Sigmoid colon (tissue), 7 donors: Measurements from ENCODE around the gene CSTPP1. TPM values are rescaled to one million over a fixed set of nuclear protein-coding genes. Genes with fewer than 3 reads are reported as not detected.
"Not testable (repeated sequence)": the region's sequence is repeated elsewhere in the genome, so short reads cannot be mapped to it uniquely, and the experiment has no call there.

Experiments
- DNase-seq: peaks from one replicate; pipeline ENCODE4 v3.0.0-alpha.2; 2019
- H3K27ac ChIP-seq, 4 donors: fragments of 200-600 bp; sonication (generic); one replicate each; pipeline ENCODE4 v1.5.1; 2016 to 2019; ENCODE audit warnings: mild to moderate bottlenecking in 1 of 4
- H3K27me3 ChIP-seq, 3 donors: fragments of 200-600 bp; sonication (generic); one replicate each; pipeline ENCODE4 v1.5.1; 2019; ENCODE audit warnings: mild to moderate bottlenecking in 1 of 3
- H3K36me3 ChIP-seq, 4 donors: fragments of 200-600 bp; sonication (generic); one replicate each; pipeline ENCODE4 v1.5.1; 2016 to 2019
- H3K4me1 ChIP-seq, 4 donors: fragments of 200-600 bp; sonication (generic); one replicate each; pipeline ENCODE4 v1.5.1; 2017 to 2019
- H3K4me3 ChIP-seq, 4 donors: fragments of 200-600 bp; sonication (generic); one replicate each; pipeline ENCODE4 v1.5.1; 2017 to 2019; ENCODE audit warnings: mild to moderate bottlenecking in 2 of 4, moderate library complexity in 1 of 4
- H3K9me3 ChIP-seq, 4 donors: fragments of 200-600 bp in 3 of 4; sonication (generic) in 3 of 4; one replicate each; pipeline versions ENCODE4 v1.5.1 to v1.6.1; 2013 to 2019
- CTCF ChIP-seq, 4 experiments: fragments of 450-650 bp in 3 of 4; fragments of 200-600 bp in 1 of 4; IDR thresholded peaks; one replicate each; pipeline ENCODE4 v1.5.1; 2016 to 2019; ENCODE audit warnings: antibody characterized with exemption in 4 of 4, mild to moderate bottlenecking in 3 of 4, moderate library complexity in 2 of 4
- EP300 ChIP-seq, 4 donors: sonication (generic); formaldehyde crosslinking; IDR thresholded peaks; one replicate each; pipeline ENCODE4 v1.6.1; 2017; ENCODE audit warnings: antibody characterized with exemption in 4 of 4
- POLR2A ChIP-seq, 2 donors: fragments of 450-650 bp; IDR thresholded peaks; one replicate each; pipeline ENCODE4 v1.6.1; 2016; ENCODE audit warnings: antibody characterized with exemption in 2 of 2, mild to moderate bottlenecking in 2 of 2, moderate library complexity in 2 of 2
- POLR2AphosphoS5 ChIP-seq, 4 donors: sonication (generic); formaldehyde crosslinking; IDR thresholded peaks; one replicate each; pipeline ENCODE4 v1.6.1; 2017; ENCODE audit warnings: antibody characterized with exemption in 4 of 4
- WGBS, 2 donors: extraction: QIAGEN DNeasy Blood & Tissue Kit; methylation state at CpG; one replicate each; pipeline ENCODE4 v1.1.7; 2013; 5-methylcytosine and 5-hydroxymethylcytosine counted together
- intact Hi-C: fragments of 100-400 bp; cut with DNase I; formaldehyde crosslinking; loops from one replicate; pipeline ENCODE4 v1.15.1; 2023
- polyA plus RNA-seq, 3 donors: library from polyadenylated mRNA; stranded (reverse); fragments of 200-250 nt; gene quantifications; one replicate each; pipeline ENCODE4 v1.2.3, GENCODE V29; 2013
- total RNA-seq, 4 donors: library from RNA; depleted of rRNA; stranded (reverse); fragments of >200 nt; gene quantifications; one replicate each; pipeline ENCODE4 v1.1.0, GENCODE V29; 2016
- donor health status: healthy with polysubstance abuse.
- donor health status: Bipolar disorder and iron deficiency.
- donor health status: healthy.

The CSTPP1 gene
- total and polyA plus RNA-seq, 7 donors = 12.9 to 29.4 (median 22.8) TPM

DNA sequence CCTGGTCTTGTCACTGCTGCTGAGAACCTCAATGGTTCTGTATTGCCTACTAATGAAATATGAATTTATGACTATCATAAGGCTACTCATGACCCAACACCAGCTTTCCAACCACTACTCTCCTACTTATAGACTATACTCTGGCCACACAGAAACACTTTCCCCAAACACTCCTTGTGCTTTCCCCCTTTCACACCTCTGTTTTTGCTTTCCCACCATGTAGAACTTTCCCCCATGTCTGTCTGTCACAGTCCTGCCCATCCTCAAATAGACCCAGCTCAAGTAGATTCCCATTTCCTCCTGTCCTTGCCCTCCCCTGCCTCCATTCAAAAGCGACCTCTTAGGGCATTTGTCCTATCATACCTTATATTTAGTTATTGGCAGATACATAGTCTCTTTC lies 134.2 kb downstream of the CSTPP1 start:
- TF ChIP-seq CTCF (IDR thresholded peaks at IDR 0.05) (no peak), POLR2AphosphoS5 (IDR thresholded peaks at IDR 0.05) (no peak), EP300 (IDR thresholded peaks at IDR 0.05) (no peak), POLR2A (IDR thresholded peaks at IDR 0.05) (no peak)
- H3K27me3 ChIP-seq = no peaks in the 10 kb centered on the region
- DNase-seq = no peak
- no peak overlapping the region for H3K4me3 ChIP-seq
- peaks cover 0 to 12% (median 10%) of the 10 kb centered on the region in 4 donors for H3K4me1 ChIP-seq
- no peaks in the 10 kb centered on the region for H3K9me3 ChIP-seq
- 88 to 91% methylated on average over 1 of the region's 1 CpG for WGBS, 2 donors
- intact Hi-C loops = no loop called here
- H3K27ac ChIP-seq = no peak overlapping the region
- H3K36me3 ChIP-seq = no peaks in the 10 kb centered on the region

GRCh38 chr11:47071341-47071740 lies 134.8 kb downstream of the CSTPP1 start:
- Histone ChIP-seq H3K27me3 (no peaks in the 10 kb centered on the region), H3K4me1 (peaks cover 0 to 12% (median 10%) of the 10 kb centered on the region in 4 donors), H3K27ac (peak overlapping the region in 2 of 4 donors; percentile 26 to 27), H3K4me3 (no peak overlapping the region), H3K36me3 (no peaks in the 10 kb centered on the region), H3K9me3 (no peaks in the 10 kb centered on the region)
- TF ChIP-seq CTCF (IDR thresholded peaks at IDR 0.05) = no peak
- TF ChIP-seq EP300 (IDR thresholded peaks at IDR 0.05) = no peak
- no peak for TF ChIP-seq POLR2A (IDR thresholded peaks at IDR 0.05)
- TF ChIP-seq POLR2AphosphoS5 (IDR thresholded peaks at IDR 0.05) = no peak
- DNase-seq = no peak
- intact Hi-C loops = no loop called here
- WGBS, 2 donors = 38 to 61% methylated on average over 3 of the region's 3 CpGs

GRCh38 chr11:47071791-47072261 lies 135.3 kb downstream of the CSTPP1 start:
- 41 to 62% methylated on average over 2 of the region's 2 CpGs for WGBS, 2 donors
- Histone ChIP-seq H3K9me3 (no peaks in the 10 kb centered on the region), H3K4me3 (no peak overlapping the region), H3K4me1 (peaks cover 0 to 12% (median 10%) of the 10 kb centered on the region in 4 donors), H3K27me3 (no peaks in the 10 kb centered on the region), H3K36me3 (no peaks in the 10 kb centered on the region), H3K27ac (peak overlapping the region in 2 of 4 donors; percentile 26 to 27)
- TF ChIP-seq POLR2AphosphoS5 (IDR thresholded peaks at IDR 0.05) (peak in 1 of 4 donors; percentile 29), CTCF (IDR thresholded peaks at IDR 0.05) (no peak)
- no peak for DNase-seq
- intact Hi-C loops = no loop called here

GRCh38 chr11:47078751-47079521 lies 142.4 kb downstream of the CSTPP1 start:
- intact Hi-C loops = no loop called here
- H3K4me3 ChIP-seq = no peak overlapping the region
- H3K36me3 ChIP-seq = no peaks in the 10 kb centered on the region
- no peaks in the 10 kb centered on the region for H3K27me3 ChIP-seq
- no peak overlapping the region for H3K27ac ChIP-seq
- no peaks in the 10 kb centered on the region for H3K4me1 ChIP-seq
- no peaks in the 10 kb centered on the region for H3K9me3 ChIP-seq
- 84 to 85% methylated on average over 7 of the region's 7 CpGs for WGBS, 2 donors
- no peak for DNase-seq
- no peak for TF ChIP-seq EP300 (IDR thresholded peaks at IDR 0.05)
- no peak for TF ChIP-seq POLR2AphosphoS5 (IDR thresholded peaks at IDR 0.05)
- TF ChIP-seq POLR2A (IDR thresholded peaks at IDR 0.05) = no peak
- TF ChIP-seq CTCF (IDR thresholded peaks at IDR 0.05) = no peak

GRCh38 chr11:47080775-47081174 lies 144.2 kb downstream of the CSTPP1 start:
- H3K4me1 ChIP-seq, H3K36me3 ChIP-seq, H3K27me3 ChIP-seq, intact Hi-C loops, H3K27ac ChIP-seq, H3K4me3 ChIP-seq, DNase-seq, H3K9me3 ChIP-seq: not testable (repeated sequence)
- 93 to 98% methylated on average over 1 of the region's 1 CpG for WGBS, 2 donors
